ENCODE results near the gene LDLRAD1. TPM values are rescaled to one million over a fixed set of nuclear protein-coding genes. Genes with fewer than 3 reads are reported as not detected.

The LDLRAD1 gene
- total RNA-seq, 1 donor from 2014 or later, result not detected

DNA sequence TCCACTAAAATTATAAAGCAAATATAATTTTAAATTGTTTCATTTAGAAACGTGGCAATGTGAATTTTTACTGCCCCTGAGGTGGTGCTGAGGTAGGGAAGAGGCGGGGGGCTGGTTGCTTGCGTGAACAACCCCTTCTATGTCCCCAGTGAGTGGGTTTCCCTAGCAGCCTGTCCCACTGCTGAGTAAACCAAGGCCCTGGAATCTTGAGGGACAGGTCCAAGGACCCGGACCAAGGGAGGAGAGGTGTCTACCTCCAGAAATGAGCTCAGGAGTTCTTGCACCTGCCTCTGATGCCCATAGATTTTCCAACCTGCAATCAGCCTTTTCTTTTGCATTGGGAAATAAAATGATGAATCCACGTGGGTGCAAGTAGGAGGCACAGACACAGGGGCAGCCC lies 649 bp upstream of the LDLRAD1 start:
- Histone ChIP-seq H3K4me3 (ENCODE audit: low read depth, low read length) (no peak overlapping the region), H3K27me3 (ENCODE audit: control insufficient read depth, insufficient read depth, low read length) (peaks cover 22% of the 10 kb centered on the region), H3K36me3 (ENCODE audit: control insufficient read depth, insufficient read depth, low read length) (no peaks in the 10 kb centered on the region)
- DNase-seq (ENCODE audit: low read depth), result no peak
- TF ChIP-seq CTCF (IDR thresholded peaks at IDR 0.05; ENCODE audit: insufficient read depth, low read length, poor library complexity, severe bottlenecking), result no peak

DNA sequence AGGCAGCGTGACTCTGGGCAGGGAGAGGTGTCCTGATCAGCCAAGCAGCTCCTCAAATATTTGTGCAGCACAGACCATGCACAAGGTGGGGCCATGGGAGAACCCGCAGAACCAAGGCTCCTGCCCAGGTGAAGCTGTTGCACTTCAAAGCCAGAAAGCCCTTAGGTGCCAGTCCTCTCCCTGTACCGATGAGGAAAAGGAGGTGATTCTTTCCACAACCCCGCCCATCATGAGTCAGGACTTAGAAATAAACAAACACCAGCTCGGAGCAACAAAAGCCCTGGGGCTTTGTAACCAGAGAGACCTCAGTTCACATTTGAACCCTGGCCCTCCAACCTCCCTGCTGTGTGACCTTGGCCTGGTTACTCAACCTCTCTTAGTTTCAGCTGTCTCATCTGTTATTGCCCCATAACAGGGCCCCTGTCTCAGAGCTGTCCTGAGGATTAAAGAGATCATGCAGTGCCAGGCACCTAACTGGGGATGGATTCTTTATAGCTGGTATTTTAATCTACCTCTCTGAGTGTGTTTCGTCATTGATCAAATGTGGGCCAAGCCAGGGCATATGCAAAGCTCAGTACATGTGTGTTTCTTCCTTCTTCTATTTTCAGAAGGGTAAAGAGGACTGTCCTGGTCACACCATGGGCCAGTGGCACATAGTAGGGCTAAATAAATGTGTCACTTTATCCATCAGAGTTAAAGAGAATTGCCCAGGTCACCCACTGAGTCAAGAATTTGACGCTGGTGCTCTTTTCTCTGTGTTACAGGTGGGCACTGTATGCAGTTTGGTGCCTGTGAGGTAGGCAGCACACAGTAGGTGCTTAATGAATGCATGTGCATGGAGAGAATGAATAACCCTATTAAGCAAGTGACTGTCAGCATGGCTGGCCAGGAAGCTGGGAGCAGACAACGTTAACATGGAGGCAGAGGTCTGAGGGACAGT lies 1.4 kb downstream of the LDLRAD1 start:
- no peak for TF ChIP-seq CTCF (IDR thresholded peaks at IDR 0.05; ENCODE audit: insufficient read depth, low read length, poor library complexity, severe bottlenecking)
- DNase-seq (ENCODE audit: low read depth), result peak; percentile 31
- H3K27me3 ChIP-seq (ENCODE audit: control insufficient read depth, insufficient read depth, low read length), result peaks cover 36% of the 10 kb centered on the region

DNA sequence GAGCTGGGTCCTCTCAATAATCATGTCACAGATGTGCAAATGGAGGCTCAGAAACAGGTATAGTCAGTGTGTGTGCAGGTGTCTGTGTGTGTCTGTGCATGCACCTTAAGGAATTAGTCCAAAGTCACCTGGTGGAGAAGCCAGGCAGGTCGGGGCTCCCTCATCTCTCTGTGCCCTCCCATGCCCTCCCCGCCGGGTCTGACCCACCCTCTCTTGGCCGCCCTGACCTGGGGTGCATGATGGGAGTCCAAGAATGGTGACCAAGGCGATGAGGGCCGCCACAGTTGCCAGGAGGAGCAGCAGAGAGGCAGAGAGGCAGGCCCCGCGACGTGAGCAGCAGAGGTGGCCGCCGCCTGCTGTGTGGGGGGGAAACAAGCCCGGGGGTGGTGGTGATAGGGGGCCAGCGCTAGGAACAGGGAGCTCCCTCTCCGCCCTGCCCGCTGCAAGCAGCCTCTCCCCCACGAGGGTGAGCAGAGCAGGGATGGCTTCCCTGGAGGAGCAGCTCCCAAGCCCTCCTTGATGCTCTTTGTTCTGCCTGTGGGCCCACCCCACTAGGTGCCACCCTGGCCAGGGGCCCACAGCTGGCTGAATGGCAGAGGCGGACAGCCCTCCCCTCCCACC lies 3.9 kb downstream of the LDLRAD1 start:
- no peak for TF ChIP-seq CTCF (IDR thresholded peaks at IDR 0.05; ENCODE audit: insufficient read depth, low read length, poor library complexity, severe bottlenecking)

More for the DNA sequence above, 1.4 kb downstream of the LDLRAD1 start:
- no peaks in the 10 kb centered on the region for H3K36me3 ChIP-seq (ENCODE audit: control insufficient read depth, insufficient read depth, low read length)
- no peak overlapping the region for H3K4me3 ChIP-seq (ENCODE audit: low read depth, low read length)

GRCh38 chr1:54013393-54014008 lies 4.5 kb downstream of the LDLRAD1 start:
- no peak for TF ChIP-seq CTCF (IDR thresholded peaks at IDR 0.05; ENCODE audit: insufficient read depth, low read length, poor library complexity, severe bottlenecking)
- Histone ChIP-seq H3K27me3 (ENCODE audit: control insufficient read depth, insufficient read depth, low read length) (peaks cover 53% of the 10 kb centered on the region), H3K36me3 (ENCODE audit: control insufficient read depth, insufficient read depth, low read length) (no peaks in the 10 kb centered on the region), H3K4me3 (ENCODE audit: low read depth, low read length) (no peak overlapping the region)
- no peak for DNase-seq (ENCODE audit: low read depth)

More for the DNA sequence above, 3.9 kb downstream of the LDLRAD1 start:
- H3K27me3 ChIP-seq (ENCODE audit: control insufficient read depth, insufficient read depth, low read length), result peaks cover 52% of the 10 kb centered on the region
- H3K36me3 ChIP-seq (ENCODE audit: control insufficient read depth, insufficient read depth, low read length), result no peaks in the 10 kb centered on the region
- no peak for DNase-seq (ENCODE audit: low read depth)
- H3K4me3 ChIP-seq (ENCODE audit: low read depth, low read length), result no peak overlapping the region

GRCh38 chr1:54012863-54013262 lies 5.1 kb downstream of the LDLRAD1 start:
- Histone ChIP-seq H3K27me3 (ENCODE audit: control insufficient read depth, insufficient read depth, low read length) (peaks cover 49% of the 10 kb centered on the region), H3K36me3 (ENCODE audit: control insufficient read depth, insufficient read depth, low read length) (no peaks in the 10 kb centered on the region), H3K4me3 (ENCODE audit: low read depth, low read length) (no peak overlapping the region)
- no peak for TF ChIP-seq CTCF (IDR thresholded peaks at IDR 0.05; ENCODE audit: insufficient read depth, low read length, poor library complexity, severe bottlenecking)
- no peak for DNase-seq (ENCODE audit: low read depth)
